B cell (primary cell): Measurements from ENCODE around the gene MZT2A. TPM values are rescaled to one million over a fixed set of nuclear protein-coding genes. Genes with fewer than 3 reads are reported as not detected.

Experiments used
- ATAC-seq: fragments of 200-7000 bp; cut with Tn5 transposase; one replicate; pipeline ENCODE4 v1.10.0; 2021; ENCODE audit warnings: low read depth, mild to moderate bottlenecking, moderate number of reproducible peaks, moderate library complexity
- CTCF ChIA-PET: fragments of 350-600 bp; sonication (Branson Sonifier 250); formaldehyde crosslinking; loops from one replicate; lab custom pipeline; 2021; ENCODE audit warnings: antibody characterized with exemption, inconsistent platforms; lab: Charles Lee
- POLR2A ChIA-PET: fragments of 350-600 bp; sonication (Branson Sonifier 250); formaldehyde crosslinking; loops from one replicate; lab custom pipeline; 2021; ENCODE audit warnings: antibody characterized with exemption; lab: Charles Lee
- DNase-seq: peaks from one replicate; pipeline ENCODE4 v3.0.0; 2013
- H2AFZ ChIP-seq: 2 replicates; pipeline ENCODE4 v1.6.1; 2012; ENCODE audit warnings: mild to moderate bottlenecking, low read depth, low read length; ENCODE audit not compliant: insufficient read depth, poor library complexity, severe bottlenecking
- H3K27ac ChIP-seq, 2 donors: 1 replicate in 1 of 2; 2 replicates in 1 of 2; pipeline ENCODE4 v1.5.1; 2012 to 2013; ENCODE audit warnings: low read length in 2 of 2, mild to moderate bottlenecking in 2 of 2, moderate library complexity in 1 of 2
- H3K27me3 ChIP-seq, 4 experiments: fragments of 200-600 bp in 1 of 4; sonication (generic) in 1 of 4; replicated peaks in 1 of 4; 1 replicate in 2 of 4; 2 replicates in 2 of 4; pipeline versions ENCODE4 v1.6.1 to v1.7.0; 2013 to 2016; ENCODE audit warnings: low read length in 3 of 4, mild to moderate bottlenecking in 2 of 4, mixed read lengths in 1 of 4, moderate library complexity in 1 of 4; ENCODE audit not compliant: insufficient read depth in 4 of 4, control insufficient read depth in 3 of 4; ENCODE audit errors: control extremely low read depth in 1 of 4
- H3K36me3 ChIP-seq, 2 experiments: replicated peaks in 1 of 2; 1 replicate in 1 of 2; 2 replicates in 1 of 2; pipeline versions ENCODE4 v1.6.1 to v1.7.1; 2013; ENCODE audit warnings: low read length in 1 of 2; ENCODE audit not compliant: insufficient read depth in 2 of 2, control insufficient read depth in 1 of 2; ENCODE audit errors: control extremely low read depth in 1 of 2, extremely low read depth in 1 of 2
- H3K4me1 ChIP-seq, 2 donors: fragments of 200-600 bp in 1 of 2; sonication (generic) in 1 of 2; 1 replicate in 1 of 2; 2 replicates in 1 of 2; pipeline versions ENCODE4 v1.5.1 to v1.6.1; 2013 to 2017; ENCODE audit warnings: low read length in 2 of 2; ENCODE audit not compliant: control insufficient read depth in 2 of 2, insufficient read depth in 2 of 2
- H3K4me2 ChIP-seq: replicated peaks from 2 replicates; pipeline ENCODE3; 2012; ENCODE audit warnings: mild to moderate bottlenecking, low read depth, low read length; ENCODE audit not compliant: poor library complexity, severe bottlenecking
- H3K4me3 ChIP-seq, 5 experiments: fragments of 200-600 bp in 1 of 5; sonication (generic) in 1 of 5; 1 replicate in 3 of 5; 2 replicates in 2 of 5; pipeline versions ENCODE4 v1.5.1 to v1.7.0; 2011 to 2016; ENCODE audit warnings: low read length in 4 of 5, mild to moderate bottlenecking in 4 of 5, low read depth in 2 of 5, control low read depth in 1 of 5, moderate library complexity in 1 of 5; ENCODE audit not compliant: insufficient read depth in 1 of 5; ENCODE audit errors: control extremely low read depth in 1 of 5, extremely low read depth in 1 of 5
- H3K79me2 ChIP-seq: fragments of 200-600 bp; sonication (generic); one replicate; pipeline ENCODE4 v1.6.0; 2016; ENCODE audit warnings: low read length; ENCODE audit not compliant: control insufficient read depth, insufficient read depth
- H3K9ac ChIP-seq: fragments of 200-600 bp; sonication (generic); 2 replicates; pipeline ENCODE4 v1.6.1; 2017; ENCODE audit warnings: mild to moderate bottlenecking, low read length, moderate library complexity
- H3K9me3 ChIP-seq, 3 donors: one replicate each; pipeline versions ENCODE4 v1.6.1 to v1.7.1; 2013; ENCODE audit warnings: low read length in 2 of 3; ENCODE audit not compliant: control insufficient read depth in 2 of 3, insufficient read depth in 1 of 3; ENCODE audit errors: control extremely low read depth in 1 of 3
- H4K20me1 ChIP-seq: 2 replicates; pipeline ENCODE4 v1.6.0; 2012; ENCODE audit warnings: mild to moderate bottlenecking, low read length; ENCODE audit not compliant: insufficient read depth, control insufficient read depth, poor library complexity, severe bottlenecking
- H3K27ac Mint-ChIP-seq: one replicate; pipeline ENCODE4 v1.8.0; 2021; ENCODE audit warnings: mixed read lengths
- H3K27me3 Mint-ChIP-seq: one replicate; pipeline ENCODE4 v1.8.0; 2021; ENCODE audit warnings: mixed read lengths
- H3K4me1 Mint-ChIP-seq: one replicate; pipeline ENCODE4 v1.8.0; 2021; ENCODE audit warnings: mixed read lengths
- H3K4me3 Mint-ChIP-seq: one replicate; pipeline ENCODE4 v1.8.0; 2021; ENCODE audit warnings: mixed read lengths
- H3K9me3 Mint-ChIP-seq: one replicate; pipeline ENCODE4 v1.8.0; 2022; ENCODE audit warnings: mixed read lengths; ENCODE audit not compliant: insufficient read depth
- CTCF ChIP-seq: fragments of 200-600 bp; IDR thresholded peaks from one replicate; pipeline ENCODE4 v1.8.0; 2022; ENCODE audit warnings: antibody characterized with exemption, mild to moderate bottlenecking
- EZH2 ChIP-seq: IDR thresholded peaks from 2 replicates; pipeline ENCODE4 v1.6.1; 2012; ENCODE audit warnings: borderline replicate concordance, low read depth, mild to moderate bottlenecking, moderate library complexity, low read length; ENCODE audit not compliant: insufficient read depth, poor library complexity, severe bottlenecking
- WGBS: methylation state at CpG from one replicate; pipeline ENCODE4 v1.1.5; 2013; ENCODE audit warnings: missing lambda C conversion rate; ENCODE audit not compliant: insufficient coverage; 5-methylcytosine and 5-hydroxymethylcytosine counted together
- intact Hi-C: fragments of 100-400 bp; cut with micrococcal nuclease; formaldehyde crosslinking; loops from one replicate; pipeline ENCODE4 v1.10.0; 2022
- polyA plus RNA-seq: library from polyadenylated mRNA; depleted of rRNA; stranded (reverse); fragments of >200 nt; gene quantifications from 2 replicates; pipeline ENCODE4 v1.2.3, GENCODE V29; 2012
- total RNA-seq, 2 donors: library from RNA; stranded (reverse); fragments of 120-200 nt in 1 of 2; gene quantifications; 1 replicate in 1 of 2; 2 replicates in 1 of 2; pipeline versions ENCODE4 v1.2.3 to v1.2.4, GENCODE V29; 2013 to 2022

The MZT2A gene
- total and polyA plus RNA-seq, 2 donors (not counting 1 experiment from before 2014, with no cell fraction given), result 53.3 to 76.1 TPM

GRCh38 chr2:131493199-131493968, 1.2 kb upstream of the MZT2A start:
- ATAC-seq, result peak; percentile 9
- Mint-ChIP-seq H3K4me1 (peaks cover 29% of the 10 kb centered on the region), H3K9me3 (no peaks in the 10 kb centered on the region), H3K27me3 (no peaks in the 10 kb centered on the region), H3K27ac (peak overlapping the region; percentile 97), H3K4me3 (peak overlapping the region; percentile 94)
- H2AFZ ChIP-seq, result peak overlapping the region; percentile 94
- H3K4me1 ChIP-seq, result peaks cover 24 to 29% of the 10 kb centered on the region in 2 donors
- H3K9me3 ChIP-seq, result no peaks in the 10 kb centered on the region
- POLR2A ChIA-PET, result interaction anchor here (0.7 to 1.0 kb wide), 3 partner anchors 189 to 1151 kb away, joined by 3 to 12 read pairs (median 3); partner anchors contain the start of gene FAM168B
- no peak for DNase-seq
- H3K4me2 ChIP-seq, result peak overlapping the region; percentile 96
- CTCF ChIA-PET, result interaction anchor here (0.6 to 4.5 kb wide), 8 partner anchors 11 to 696 kb away, joined by 3 to 28 read pairs (median 4); partner anchors contain the start of gene CCDC74A
- no peaks in the 10 kb centered on the region for H3K27me3 ChIP-seq
- peak overlapping the region; percentile 98 for H3K9ac ChIP-seq
- H3K36me3 ChIP-seq, result peaks cover 0 to 9% of the 10 kb centered on the region in 2 experiments
- peak overlapping the region; percentile 25 to 98 (median 84) for H3K4me3 ChIP-seq
- no peak for TF ChIP-seq CTCF
- no peak for TF ChIP-seq EZH2
- peaks cover 69% of the 10 kb centered on the region for H3K79me2 ChIP-seq
- under 1% methylated on average over 35 of the region's 40 CpGs for WGBS
- intact Hi-C loops, result loop anchor here (1.0 to 10.0 kb wide), 6 partner anchors 34 to 1313 kb away; partner anchors contain the start of genes CCDC74A, FAM168B, IMP4 and PLEKHB2
- H4K20me1 ChIP-seq, result peaks cover 15% of the 10 kb centered on the region
- H3K27ac ChIP-seq, result peak overlapping the region; percentile 80 to 94
